HG02642 (cell line): ENCODE data around the gene SLC38A10.

ENCODE experiments used
- ATAC-seq: cut with Tn5 transposase; IDR thresholded peaks from one replicate; pipeline ENCODE4 v1.9.1; 2021; ENCODE audit warnings: mild to moderate bottlenecking; ENCODE audit not compliant: unreplicated experiment, poor library complexity

The SLC38A10 gene

GRCh38 chr17:81260641-81261040, 34.5 kb downstream of the SLC38A10 start:
- no peak for ATAC-seq

DNA sequence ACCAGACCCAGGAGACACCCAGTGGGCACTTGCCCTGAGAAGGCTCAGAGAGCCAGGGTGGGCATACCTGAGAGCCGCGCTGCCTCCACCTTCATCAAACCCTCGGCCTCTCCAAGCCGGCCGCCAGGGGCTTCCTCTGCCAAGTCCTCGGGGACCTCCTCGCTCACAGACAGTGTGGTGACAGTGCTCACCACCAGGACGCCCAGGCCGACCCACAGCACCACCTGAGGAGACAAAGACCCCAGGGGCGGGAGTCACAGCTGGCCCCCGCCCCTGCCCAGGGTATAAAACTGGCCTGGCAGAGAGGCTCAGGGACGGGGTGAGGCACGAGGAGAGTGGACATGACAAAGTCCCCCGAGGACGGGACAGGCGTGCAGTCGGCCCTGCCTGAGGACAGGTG, 34.9 kb downstream of the SLC38A10 start:
- no peak for ATAC-seq

DNA sequence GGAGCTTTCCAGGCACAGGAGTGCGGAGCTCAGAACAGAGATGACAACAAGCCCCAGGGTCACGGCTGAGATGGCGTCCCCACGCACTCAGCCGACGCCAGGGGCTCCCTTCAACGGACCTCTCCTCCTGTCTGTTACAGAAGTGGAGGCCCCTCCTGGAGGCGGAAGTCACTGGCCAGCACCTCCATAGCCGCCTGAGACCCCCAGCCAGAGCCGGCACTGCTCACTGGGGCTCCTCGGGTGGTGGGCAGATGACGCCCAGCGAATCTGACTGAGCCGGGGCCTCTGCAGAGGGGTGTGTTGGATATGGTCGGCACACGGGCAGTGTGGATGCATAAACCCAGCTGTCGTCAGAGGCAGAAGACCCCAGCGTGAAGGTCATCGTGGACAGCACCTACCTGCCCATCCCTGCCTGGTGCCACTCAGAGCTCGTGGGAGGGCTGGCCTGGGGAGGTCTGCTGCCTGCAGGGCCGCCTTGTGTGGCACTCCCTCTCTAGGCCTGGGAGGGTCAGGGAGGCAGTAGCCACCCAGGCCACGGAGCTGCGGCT, 36.0 kb downstream of the SLC38A10 start:
- ATAC-seq, result no peak

DNA sequence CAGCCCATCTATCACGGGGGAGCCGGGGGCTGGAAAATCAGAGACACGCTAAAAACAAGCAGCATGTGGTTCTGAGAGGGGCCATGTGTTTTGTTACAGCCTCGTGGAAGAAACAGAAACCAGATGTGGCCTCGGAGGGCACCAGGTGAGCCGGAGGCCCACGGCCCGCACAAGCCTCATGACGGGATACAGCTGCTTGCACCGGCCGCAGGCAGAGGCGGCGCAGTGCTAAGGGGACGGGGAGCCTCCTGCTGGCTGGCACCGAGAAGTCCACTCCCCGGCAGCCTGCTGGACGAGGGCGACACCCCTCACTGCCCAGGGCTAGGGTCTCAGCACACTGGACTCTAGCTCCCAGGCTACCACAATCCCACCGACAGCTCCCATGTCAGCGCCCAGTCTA, 36.8 kb downstream of the SLC38A10 start:
- no peak for ATAC-seq

DNA sequence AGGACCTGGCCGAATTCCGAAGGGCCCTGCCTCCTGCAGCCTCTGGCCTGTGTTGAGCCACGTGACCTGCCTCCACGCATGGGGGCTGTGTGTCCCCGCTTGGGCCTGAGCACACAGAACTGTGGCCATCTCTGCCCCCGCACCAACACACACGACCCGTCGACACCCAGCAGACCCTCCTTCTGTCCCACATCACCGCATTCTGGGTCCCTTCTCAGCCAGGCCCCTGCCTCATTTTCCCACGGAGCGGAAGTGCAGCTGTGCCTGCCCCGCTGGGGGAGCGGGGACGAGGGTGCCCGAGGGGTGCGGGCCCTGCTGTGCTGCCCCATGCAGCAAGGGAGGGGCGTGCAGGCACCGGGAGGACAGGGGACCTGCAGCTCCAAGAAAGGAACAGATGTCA, 37.6 kb downstream of the SLC38A10 start:
- ATAC-seq, result no peak

GRCh38 chr17:81256616-81257015, 38.5 kb downstream of the SLC38A10 start:
- no peak for ATAC-seq

DNA sequence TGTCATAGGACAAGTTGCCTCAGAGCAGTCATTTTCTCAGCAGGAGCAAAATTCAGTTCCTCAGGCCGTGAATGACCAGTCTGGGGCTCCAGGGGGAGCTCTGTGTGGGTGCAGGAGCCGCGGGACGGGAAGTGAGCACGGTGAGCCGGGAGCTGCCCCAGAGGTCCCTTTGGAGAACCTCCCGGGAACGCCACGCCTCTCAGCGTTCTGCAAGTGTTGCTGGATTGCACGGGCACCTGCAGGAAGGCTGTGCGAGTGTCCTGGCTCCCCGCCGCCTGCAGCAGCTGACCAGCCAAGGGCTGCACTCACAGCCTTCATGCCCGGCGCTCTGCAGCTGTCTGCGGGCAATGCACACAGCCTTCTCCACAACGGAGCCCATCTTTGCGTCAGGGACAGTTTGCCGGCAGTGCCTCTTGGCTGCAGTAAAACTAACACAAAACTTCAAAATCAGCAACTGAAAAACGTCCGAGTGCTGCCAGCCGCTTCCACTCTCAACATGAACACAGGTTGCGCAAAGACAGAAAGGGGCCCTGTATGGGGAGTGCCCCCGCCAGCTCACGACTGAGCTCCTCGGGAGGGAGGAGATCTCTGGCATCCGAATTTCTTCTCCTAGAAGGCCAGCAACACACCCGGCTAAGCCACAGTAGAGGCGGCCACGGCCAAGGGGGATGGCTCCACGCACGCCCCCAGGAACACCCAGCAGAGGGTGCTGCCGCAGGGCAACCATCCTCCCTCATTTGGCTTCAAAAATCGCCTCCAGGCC, 40.0 kb downstream of the SLC38A10 start:
- no peak for ATAC-seq

DNA sequence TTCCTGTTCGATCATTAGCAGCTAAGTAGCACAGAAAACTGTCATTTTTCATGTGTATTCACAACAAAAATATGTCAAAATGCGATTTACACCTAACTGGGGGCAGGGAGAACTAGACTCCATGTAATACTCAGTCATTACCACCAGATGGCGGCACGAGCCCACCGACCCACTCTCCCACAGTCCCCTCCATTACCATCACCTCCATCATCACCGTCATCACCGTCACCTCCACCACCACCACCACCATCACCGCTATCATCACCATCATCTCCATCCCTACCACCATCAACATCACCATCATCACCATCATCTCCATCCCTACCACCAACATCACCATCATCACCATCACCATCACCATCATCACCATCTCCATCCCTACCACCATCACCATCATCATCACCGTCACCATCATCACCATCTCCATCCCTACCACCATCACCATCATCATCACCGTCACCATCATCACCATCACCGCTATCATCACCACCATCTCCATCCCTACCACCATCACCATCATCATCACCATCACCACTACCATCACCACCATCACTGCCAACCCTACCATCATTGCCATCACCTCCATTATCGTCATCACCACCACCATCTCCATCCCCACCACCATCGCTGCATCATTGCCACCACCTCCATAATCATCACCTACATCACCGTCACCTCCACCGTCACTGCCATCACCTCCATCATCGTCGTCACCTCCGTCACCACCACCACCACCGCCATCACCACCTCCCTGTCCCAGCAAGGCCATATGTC, 41.6 kb downstream of the SLC38A10 start:
- no peak for ATAC-seq

DNA sequence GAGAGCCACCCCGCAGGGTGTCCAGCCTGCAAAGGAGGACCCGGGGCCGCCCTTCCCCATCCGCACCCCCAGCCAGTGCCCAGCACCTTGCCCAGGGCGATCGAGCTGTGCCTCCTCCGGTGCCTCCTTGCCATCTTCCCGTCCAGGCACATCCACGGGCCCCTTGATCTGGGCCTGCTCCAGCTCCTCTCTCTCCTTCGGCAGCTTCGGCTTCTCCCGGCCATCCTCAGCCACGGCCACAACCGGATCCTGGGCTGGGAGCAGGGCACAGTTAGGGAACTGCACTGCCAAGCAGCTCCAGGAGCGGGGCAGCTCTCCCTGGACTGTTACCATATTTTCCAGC, 42.1 kb downstream of the SLC38A10 start:
- no peak for ATAC-seq

DNA sequence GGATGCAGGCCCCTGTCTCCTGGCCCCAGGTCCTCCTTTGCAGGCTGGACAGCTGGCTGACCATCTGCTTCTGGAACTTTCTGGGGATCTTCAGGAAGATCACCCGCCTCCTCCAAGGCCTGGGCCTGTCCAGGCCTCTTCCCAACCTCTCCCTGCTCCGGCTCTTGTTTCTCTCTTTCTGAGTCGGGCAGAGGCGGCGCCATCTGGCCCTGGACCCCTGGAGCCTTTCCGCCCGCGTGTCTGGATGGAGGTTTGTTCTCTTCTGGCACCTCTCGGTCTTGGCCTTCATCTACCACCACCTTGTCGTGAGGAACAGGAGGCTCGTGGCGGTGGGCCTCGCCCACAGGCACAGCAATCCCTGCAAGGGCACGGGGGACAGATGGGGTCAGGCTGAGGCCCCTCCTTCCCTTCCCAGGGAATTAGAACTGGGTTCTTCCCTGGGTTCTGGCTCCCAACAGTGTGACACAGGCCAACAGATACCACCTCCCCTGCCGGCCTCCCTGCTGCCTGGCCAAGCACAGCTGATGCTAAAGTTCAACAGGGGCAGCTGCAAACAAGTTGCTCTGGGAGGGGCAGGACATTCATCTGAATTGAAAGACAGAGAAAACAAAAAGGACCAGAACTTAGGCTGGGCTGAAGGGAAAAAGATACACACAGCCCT, 42.7 kb downstream of the SLC38A10 start:
- no peak for ATAC-seq

- no peak for ATAC-seq
These were observed 43.3 kb downstream of the SLC38A10 start for GRCh38 chr17:81251709-81252301.

DNA sequence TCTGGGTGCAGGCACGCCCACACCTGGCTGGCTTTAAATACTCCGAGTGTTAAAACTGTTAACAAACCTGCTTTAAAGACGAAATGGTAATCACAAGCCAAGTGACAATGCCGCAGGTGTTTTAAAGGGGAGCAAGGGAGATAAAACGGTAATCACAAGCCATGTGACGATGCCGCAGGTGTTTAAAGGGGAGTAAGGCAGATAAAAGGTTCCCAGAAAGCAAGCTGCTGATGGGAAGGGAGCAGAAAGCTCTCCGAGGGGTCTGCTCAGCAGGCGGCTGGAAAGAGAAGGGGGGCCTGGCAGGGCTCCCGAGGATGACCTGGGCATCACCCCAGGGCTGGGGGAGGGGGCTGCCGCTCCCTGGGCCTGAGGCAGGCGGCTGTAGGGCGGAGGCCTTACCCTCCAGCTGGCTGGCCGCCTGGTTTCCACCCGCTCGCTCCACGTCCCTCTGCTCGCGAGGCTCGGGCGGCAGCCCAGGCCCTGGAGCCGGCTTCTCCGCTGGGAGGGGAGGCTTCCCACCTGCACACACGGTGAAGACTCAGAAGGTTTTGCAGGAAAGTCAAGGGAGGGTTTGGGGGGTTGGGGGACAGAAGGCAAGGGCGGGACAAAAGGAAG, 43.9 kb downstream of the SLC38A10 start:
- no peak for ATAC-seq

- no peak for ATAC-seq
These were observed 44.6 kb downstream of the SLC38A10 start for GRCh38 chr17:81250286-81251093.

- ATAC-seq, result no peak
These were observed 45.7 kb downstream of the SLC38A10 start for GRCh38 chr17:81249223-81250040.

GRCh38 chr17:81248649-81249048, 46.5 kb downstream of the SLC38A10 start:
- ATAC-seq, result no peak

DNA sequence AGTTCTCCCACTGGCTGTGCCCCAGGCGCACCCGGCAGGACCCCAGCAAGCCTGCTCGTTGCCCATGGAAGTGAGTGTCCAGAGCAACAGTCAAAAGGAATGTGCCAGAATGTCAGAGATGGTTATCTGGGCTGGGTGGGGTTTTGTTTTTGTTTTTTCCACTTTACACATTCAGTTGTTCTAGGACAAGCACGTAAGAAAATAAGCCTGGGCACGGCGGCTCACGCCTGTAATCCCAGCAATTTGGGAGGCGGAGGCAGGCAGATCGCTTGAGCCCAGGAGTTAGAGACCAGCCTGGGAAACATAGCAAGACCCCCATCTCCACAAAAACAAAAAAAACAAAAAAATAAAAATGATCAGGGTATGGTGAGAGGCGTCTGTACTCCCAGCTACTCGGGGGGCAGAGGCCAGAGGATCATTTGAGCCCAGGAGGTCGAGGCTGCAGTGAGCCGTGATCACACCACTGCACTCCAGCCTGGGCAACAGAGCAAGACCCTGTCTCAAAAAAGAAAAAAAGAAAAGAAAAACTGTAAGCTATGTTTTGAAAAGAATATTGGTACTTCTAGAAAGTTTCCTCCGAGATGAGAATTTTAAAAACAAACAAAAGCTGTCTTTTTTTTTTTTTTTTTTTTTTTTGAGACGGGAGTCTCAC, 47.6 kb downstream of the SLC38A10 start:
- ATAC-seq, result no peak

DNA sequence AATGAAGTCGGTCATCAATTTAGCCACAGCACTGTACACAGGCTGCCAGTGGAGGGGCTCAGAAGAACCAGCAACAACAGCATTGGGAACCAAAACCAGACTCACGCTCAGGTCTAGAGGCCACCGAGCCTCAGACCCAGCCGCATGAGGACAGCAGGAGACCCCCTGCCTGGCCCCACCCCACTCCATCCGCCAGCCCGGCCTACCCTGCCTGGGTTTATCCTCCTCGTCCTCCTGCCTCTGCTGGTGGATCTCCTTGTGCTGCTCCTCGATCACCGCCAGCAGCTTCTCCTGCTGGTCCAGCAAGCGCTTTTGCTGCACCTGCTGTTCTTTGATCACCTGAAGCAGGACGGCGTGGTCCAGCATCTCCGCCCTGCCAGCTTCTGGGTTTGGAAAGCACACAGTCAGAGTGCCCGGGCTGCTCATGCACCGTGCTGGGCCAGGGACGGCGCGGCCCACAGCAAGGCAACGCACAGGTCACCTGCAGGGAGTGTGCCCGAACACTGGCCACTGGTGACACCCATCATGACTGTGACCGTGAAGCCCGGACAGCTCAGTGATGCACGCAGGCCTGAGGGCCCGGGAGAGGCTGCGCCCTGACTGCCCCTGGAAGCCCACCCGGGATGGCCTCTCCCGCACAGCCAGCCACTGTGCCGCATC, 48.3 kb downstream of the SLC38A10 start:
- no peak for ATAC-seq

- no peak for ATAC-seq
These were observed 48.8 kb downstream of the SLC38A10 start for GRCh38 chr17:81246343-81246670.
